ENCODE data around the gene EMILIN1. TPM values are rescaled to one million over a fixed set of nuclear protein-coding genes. Genes with fewer than 3 reads are reported as not detected.
A peak's percentile ranks its signal among the peaks of the same experiment; 100 is the strongest.
"Not testable (repeated sequence)": the region's sequence is repeated elsewhere in the genome, so short reads cannot be mapped to it uniquely, and the experiment has no call there.

EMILIN1 gene
- total RNA-seq, 1 donor from 2014 or later, result 21.3 TPM

- not testable (repeated sequence) for DNase-seq (ENCODE audit: low read depth in 2 of 2)
These were observed 40.9 kb downstream of the EMILIN1 start for GRCh38 chr2:27119330-27119670.

- no peak for DNase-seq (ENCODE audit: low read depth in 2 of 2)
These were observed 43.5 kb downstream of the EMILIN1 start for GRCh38 chr2:27121906-27122305.

- DNase-seq (ENCODE audit: low read depth in 2 of 2), result no peak
These were observed 44.4 kb downstream of the EMILIN1 start for GRCh38 chr2:27122791-27123190.

GRCh38 chr2:27123302-27124150, 45.1 kb downstream of the EMILIN1 start, which contains the start of gene ABHD1:
ABHD1 (plus strand) TSS chr2:27123815; CDS start chr2:27123949, 134 bp downstream.
- peak in 1 of 2 donors; percentile 33 for DNase-seq (ENCODE audit: low read depth in 2 of 2)

- DNase-seq (ENCODE audit: low read depth in 2 of 2), result no peak
These were observed 46.7 kb downstream of the EMILIN1 start for GRCh38 chr2:27125104-27125503.

GRCh38 chr2:27126252-27126710, 47.9 kb downstream of the EMILIN1 start:
- DNase-seq (ENCODE audit: low read depth in 2 of 2), result no peak

- no peak for DNase-seq (ENCODE audit: low read depth in 2 of 2)
These were observed 49.7 kb downstream of the EMILIN1 start for GRCh38 chr2:27127883-27128667.

GRCh38 chr2:27128668-27129571, 50.5 kb downstream of the EMILIN1 start:
- DNase-seq (ENCODE audit: low read depth in 2 of 2), result no peak

GRCh38 chr2:27130396-27130795, 52.0 kb downstream of the EMILIN1 start:
- no peak for DNase-seq (ENCODE audit: low read depth in 2 of 2)

- no peak for DNase-seq (ENCODE audit: low read depth in 2 of 2)
These were observed 53.0 kb downstream of the EMILIN1 start for GRCh38 chr2:27131429-27131828.

GRCh38 chr2:27133195-27133875, 54.9 kb downstream of the EMILIN1 start:
- no peak for DNase-seq (ENCODE audit: low read depth in 2 of 2)

- DNase-seq (ENCODE audit: low read depth in 2 of 2), result peak; percentile 89 to 93
These were observed 55.7 kb downstream of the EMILIN1 start, which contains the start of gene PREB for GRCh38 chr2:27133905-27134780. PREB (minus strand) TSS chr2:27134636; CDS start chr2:27134421, 215 bp downstream.

GRCh38 chr2:27134781-27135477, 56.5 kb downstream of the EMILIN1 start:
- no peak for DNase-seq (ENCODE audit: low read depth in 2 of 2)

GRCh38 chr2:27135478-27135955, 57.1 kb downstream of the EMILIN1 start:
- DNase-seq (ENCODE audit: low read depth in 2 of 2), result no peak

Other genes with a start within 250 kb of the EMILIN1 start
- under 0.01 TPM in 1 of 2 replicates, not detected in the other for gene DPYSL5, start 230.5 kb upstream of the EMILIN1 start, total RNA-seq
- gene MAPRE3, start 108.0 kb upstream of the EMILIN1 start, total RNA-seq, result 0.64 and 2.0 TPM in 2 replicates
- 14.4 and 28.3 TPM in 2 replicates for gene TMEM214, start 45.6 kb upstream of the EMILIN1 start, total RNA-seq
- 16.2 and 18.1 TPM in 2 replicates for gene AGBL5, start 26.9 kb upstream of the EMILIN1 start, total RNA-seq
- gene OST4, start 7.0 kb upstream of the EMILIN1 start, total RNA-seq, result 418 and 498 TPM in 2 replicates
- 3.0 and 3.2 TPM in 2 replicates for gene KHK, start 8.2 kb downstream of the EMILIN1 start, total RNA-seq
- 2.8 and 5.1 TPM in 2 replicates for gene CGREF1, start 40.5 kb downstream of the EMILIN1 start, total RNA-seq
- under 0.01 TPM in 1 of 2 replicates, not detected in the other for gene ABHD1, start 45.2 kb downstream of the EMILIN1 start, total RNA-seq
- 25.7 and 34.4 TPM in 2 replicates for gene PREB, start 56.0 kb downstream of the EMILIN1 start, total RNA-seq
- not detected in 2 replicates for gene PRR30, start 60.8 kb downstream of the EMILIN1 start, total RNA-seq
- gene TCF23, start 70.4 kb downstream of the EMILIN1 start, total RNA-seq, result not detected in 2 replicates
- 103 and 105 TPM in 2 replicates for gene ATRAID, start 133.4 kb downstream of the EMILIN1 start, total RNA-seq
- 19.5 and 23.4 TPM in 2 replicates for gene SLC5A6, start 133.7 kb downstream of the EMILIN1 start, total RNA-seq
- gene CAD, start 138.8 kb downstream of the EMILIN1 start, total RNA-seq, result 30.2 and 34.5 TPM in 2 replicates
- gene SLC30A3, start 184.4 kb downstream of the EMILIN1 start, total RNA-seq, result 6.3 and 15.0 TPM in 2 replicates
- gene DNAJC5G, start 196.8 kb downstream of the EMILIN1 start, total RNA-seq, result 0.39 and 1.0 TPM in 2 replicates
- 0.26 and 0.51 TPM in 2 replicates for gene TRIM54, start 203.8 kb downstream of the EMILIN1 start, total RNA-seq
- gene UCN, start 229.8 kb downstream of the EMILIN1 start, total RNA-seq, result 0.13 and 0.51 TPM in 2 replicates
- gene MPV17, start 244.5 kb downstream of the EMILIN1 start, total RNA-seq, result 40.4 and 52.3 TPM in 2 replicates

Measured in dermis microvascular lymphatic vessel endothelial cell (primary cell).